ENCODE results near the gene PGLYRP1.

The PGLYRP1 gene

DNA sequence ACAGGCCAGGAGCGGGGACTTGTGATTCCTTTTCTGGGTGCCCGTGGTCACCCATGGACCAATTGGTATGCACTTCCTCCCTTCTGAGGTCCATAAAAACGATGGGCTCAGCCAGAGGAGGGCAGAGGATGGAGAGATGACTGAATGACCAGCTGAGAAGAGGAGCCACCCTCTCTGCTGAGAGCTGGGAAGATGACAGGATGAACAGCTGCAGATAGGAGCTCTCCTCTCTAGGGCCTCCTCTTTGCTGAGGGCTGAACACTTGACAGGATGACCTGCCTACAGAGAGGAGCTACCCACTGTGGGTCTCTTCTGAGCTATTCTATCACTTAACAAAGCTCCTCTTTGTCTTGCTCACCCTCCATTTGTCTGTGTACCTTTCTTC is 13.9 kb upstream of the PGLYRP1 start:
- Histone ChIP-seq H3K4ac (ENCODE audit: low read depth, low read length) (no peak overlapping the region), H3K23ac (ENCODE audit: low read length) (no peak overlapping the region), H2BK120ac (ENCODE audit: insufficient read depth, low read length, poor library complexity) (no peak overlapping the region), H4K8ac (ENCODE audit: low read depth, low read length) (no peak overlapping the region), H3K79me2 (ENCODE audit: control insufficient read depth, insufficient read depth, low read length, poor library complexity) (no peaks in the 10 kb centered on the region), H3K36me3 (ENCODE audit: control insufficient read depth in 1 of 2, insufficient read depth in 2 of 2, low read length in 2 of 2) (no peaks in the 10 kb centered on the region), H3K4me1 (ENCODE audit: control insufficient read depth in 1 of 2, insufficient read depth in 2 of 2, low read length in 2 of 2) (no peaks in the 10 kb centered on the region), H3K79me1 (ENCODE audit: low read length) (no peaks in the 10 kb centered on the region), H2BK12ac (ENCODE audit: low read length) (no peak overlapping the region), H3K9ac (ENCODE audit: low read length) (no peak overlapping the region), H4K91ac (ENCODE audit: low read depth, low read length) (no peak overlapping the region), H3K18ac (ENCODE audit: low read length) (no peak overlapping the region), H4K12ac (ENCODE audit: low read depth, low read length) (no peak overlapping the region), H2AFZ (ENCODE audit: insufficient read depth, low read length, poor library complexity) (no peak overlapping the region), H3K27ac (ENCODE audit: low read depth, low read length) (no peak overlapping the region), H3K4me3 (ENCODE audit: low read depth, low read length) (no peak overlapping the region), H3K4me2 (ENCODE audit: low read length) (no peak overlapping the region), H3K27me3 (ENCODE audit: insufficient read depth, low read length) (peaks cover 6% of the 10 kb centered on the region), H3K9me3 (ENCODE audit: insufficient read depth, low read depth, low read length) (peaks cover 6% of the 10 kb centered on the region), H3K14ac (ENCODE audit: low read length) (no peak overlapping the region), H2AK5ac (ENCODE audit: low read length) (no peak overlapping the region), H2BK5ac (ENCODE audit: low read depth, low read length, poor library complexity) (no peak overlapping the region)
- no peak for DNase-seq
- WGBS (ENCODE audit: extremely low coverage, insufficient coverage, insufficient read length): no CpG with 5 or more reads among the region's 3 CpGs

DNA sequence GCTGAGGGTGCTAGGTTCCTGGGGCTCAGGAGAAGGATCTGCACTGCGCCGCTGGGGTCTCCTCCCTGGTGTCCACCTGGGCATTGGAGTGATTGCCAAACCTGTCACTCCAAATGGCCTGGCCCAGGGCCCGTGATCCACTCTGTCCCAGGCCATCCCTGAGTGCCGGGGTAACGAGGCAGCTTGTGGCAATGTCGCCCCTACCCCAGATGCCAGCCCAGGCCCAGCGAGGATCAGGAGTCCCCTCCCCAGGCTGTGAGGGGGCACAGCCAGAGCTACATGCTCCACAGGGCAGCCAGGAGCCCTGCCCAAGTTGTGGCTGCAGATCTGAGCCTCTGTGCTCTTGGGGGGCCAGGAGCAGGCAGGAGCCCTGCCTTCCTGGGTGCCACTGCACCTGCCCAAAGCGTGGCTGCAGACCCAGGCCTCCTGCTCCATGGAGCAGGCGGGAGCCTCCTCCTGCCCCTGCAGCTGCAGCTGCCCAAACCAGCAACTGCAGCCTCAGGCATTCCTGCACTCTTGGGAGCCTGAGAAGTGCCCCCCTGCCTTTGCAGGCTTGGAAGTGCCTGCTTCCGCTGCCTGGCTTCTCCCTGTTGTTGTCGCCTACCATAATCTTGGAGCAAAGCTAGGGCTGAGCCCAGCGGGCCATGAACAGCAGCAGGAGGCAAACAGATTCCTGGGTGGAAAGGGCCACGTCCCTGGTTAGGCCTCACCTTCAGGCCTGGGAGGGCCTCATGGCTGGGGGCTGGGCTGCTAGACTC is 13.3 kb upstream of the PGLYRP1 start:
- H3K18ac ChIP-seq (ENCODE audit: low read length): no peak overlapping the region
- H3K79me2 ChIP-seq (ENCODE audit: control insufficient read depth, insufficient read depth, low read length, poor library complexity): no peaks in the 10 kb centered on the region
- no peak overlapping the region for H3K4me3 ChIP-seq (ENCODE audit: low read depth, low read length)
- H3K14ac ChIP-seq (ENCODE audit: low read length): no peak overlapping the region
- WGBS (ENCODE audit: extremely low coverage, insufficient coverage, insufficient read length): no CpG with 5 or more reads among the region's 13 CpGs
- H3K4me2 ChIP-seq (ENCODE audit: low read length): no peak overlapping the region
- H4K12ac ChIP-seq (ENCODE audit: low read depth, low read length): no peak overlapping the region
- H3K4me1 ChIP-seq (ENCODE audit: control insufficient read depth in 1 of 2, insufficient read depth in 2 of 2, low read length in 2 of 2): no peaks in the 10 kb centered on the region
- H2AFZ ChIP-seq (ENCODE audit: insufficient read depth, low read length, poor library complexity): no peak overlapping the region
- H3K23ac ChIP-seq (ENCODE audit: low read length): no peak overlapping the region
- H3K9me3 ChIP-seq (ENCODE audit: insufficient read depth, low read depth, low read length): peaks cover 6% of the 10 kb centered on the region
- no peak overlapping the region for H4K91ac ChIP-seq (ENCODE audit: low read depth, low read length)
- H3K79me1 ChIP-seq (ENCODE audit: low read length): no peaks in the 10 kb centered on the region
- H3K9ac ChIP-seq (ENCODE audit: low read length): no peak overlapping the region
- DNase-seq: no peak
- H2BK120ac ChIP-seq (ENCODE audit: insufficient read depth, low read length, poor library complexity): no peak overlapping the region
- H2BK5ac ChIP-seq (ENCODE audit: low read depth, low read length, poor library complexity): no peak overlapping the region
- H3K27me3 ChIP-seq (ENCODE audit: insufficient read depth, low read length): peaks cover 6% of the 10 kb centered on the region
- no peak overlapping the region for H4K8ac ChIP-seq (ENCODE audit: low read depth, low read length)
- H3K27ac ChIP-seq (ENCODE audit: low read depth, low read length): no peak overlapping the region
- no peak overlapping the region for H2BK12ac ChIP-seq (ENCODE audit: low read length)
- no peak overlapping the region for H2AK5ac ChIP-seq (ENCODE audit: low read length)
- no peak overlapping the region for H3K4ac ChIP-seq (ENCODE audit: low read depth, low read length)
- no peaks in the 10 kb centered on the region for H3K36me3 ChIP-seq (ENCODE audit: control insufficient read depth in 1 of 2, insufficient read depth in 2 of 2, low read length in 2 of 2)

- Histone ChIP-seq H3K79me1 (ENCODE audit: low read length) (no peaks in the 10 kb centered on the region), H3K4me2 (ENCODE audit: low read length) (no peak overlapping the region), H2BK120ac (ENCODE audit: insufficient read depth, low read length, poor library complexity) (no peak overlapping the region), H4K91ac (ENCODE audit: low read depth, low read length) (no peak overlapping the region), H3K36me3 (ENCODE audit: control insufficient read depth in 1 of 2, insufficient read depth in 2 of 2, low read length in 2 of 2) (no peaks in the 10 kb centered on the region), H3K27me3 (ENCODE audit: insufficient read depth, low read length) (peaks cover 5% of the 10 kb centered on the region), H3K18ac (ENCODE audit: low read length) (no peak overlapping the region), H3K4ac (ENCODE audit: low read depth, low read length) (no peak overlapping the region), H4K8ac (ENCODE audit: low read depth, low read length) (no peak overlapping the region), H3K14ac (ENCODE audit: low read length) (no peak overlapping the region), H3K4me3 (ENCODE audit: low read depth, low read length) (no peak overlapping the region), H3K79me2 (ENCODE audit: control insufficient read depth, insufficient read depth, low read length, poor library complexity) (no peaks in the 10 kb centered on the region), H3K4me1 (ENCODE audit: control insufficient read depth in 1 of 2, insufficient read depth in 2 of 2, low read length in 2 of 2) (no peaks in the 10 kb centered on the region), H2AK5ac (ENCODE audit: low read length) (no peak overlapping the region), H3K27ac (ENCODE audit: low read depth, low read length) (no peak overlapping the region), H2AFZ (ENCODE audit: insufficient read depth, low read length, poor library complexity) (no peak overlapping the region), H2BK12ac (ENCODE audit: low read length) (no peak overlapping the region), H3K9ac (ENCODE audit: low read length) (no peak overlapping the region), H3K9me3 (ENCODE audit: insufficient read depth, low read depth, low read length) (peaks cover 6% of the 10 kb centered on the region), H3K23ac (ENCODE audit: low read length) (no peak overlapping the region), H2BK5ac (ENCODE audit: low read depth, low read length, poor library complexity) (no peak overlapping the region), H4K12ac (ENCODE audit: low read depth, low read length) (no peak overlapping the region)
- no peak for DNase-seq
- no CpG with 5 or more reads among the region's 6 CpGs for WGBS (ENCODE audit: extremely low coverage, insufficient coverage, insufficient read length)
Measured at GRCh38 chr19:46035546-46035945, 12.7 kb upstream of the PGLYRP1 start.

DNA sequence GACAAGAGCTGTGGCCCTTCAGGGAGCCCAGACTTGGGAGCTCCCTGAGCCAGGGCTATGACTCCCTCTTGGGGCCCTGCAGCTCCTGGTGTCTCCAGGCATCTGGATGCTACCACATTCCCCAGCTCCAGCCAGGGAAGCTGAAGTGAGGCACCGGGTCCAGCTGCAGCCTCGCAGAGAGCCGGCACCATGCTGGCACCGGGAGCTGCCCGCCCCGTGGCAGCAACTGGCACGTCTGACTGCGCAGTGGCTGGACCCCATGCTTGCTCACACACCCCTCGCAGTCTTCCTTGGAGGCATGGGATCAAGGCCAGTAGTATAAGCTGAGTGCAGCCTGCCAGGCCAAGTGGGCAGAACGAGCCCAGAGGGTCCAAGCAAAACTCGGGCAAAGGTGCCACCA is 10.5 kb upstream of the PGLYRP1 start:
- H4K91ac ChIP-seq (ENCODE audit: low read depth, low read length): no peak overlapping the region
- H3K27ac ChIP-seq (ENCODE audit: low read depth, low read length): no peak overlapping the region
- no peaks in the 10 kb centered on the region for H3K4me1 ChIP-seq (ENCODE audit: control insufficient read depth in 1 of 2, insufficient read depth in 2 of 2, low read length in 2 of 2)
- no peak overlapping the region for H3K14ac ChIP-seq (ENCODE audit: low read length)
- no peak for DNase-seq
- no peak overlapping the region for H2AK5ac ChIP-seq (ENCODE audit: low read length)
- no peak overlapping the region for H2BK5ac ChIP-seq (ENCODE audit: low read depth, low read length, poor library complexity)
- WGBS (ENCODE audit: extremely low coverage, insufficient coverage, insufficient read length): no CpG with 5 or more reads among the region's 11 CpGs
- H4K8ac ChIP-seq (ENCODE audit: low read depth, low read length): no peak overlapping the region
- no peaks in the 10 kb centered on the region for H3K79me2 ChIP-seq (ENCODE audit: control insufficient read depth, insufficient read depth, low read length, poor library complexity)
- H3K4me2 ChIP-seq (ENCODE audit: low read length): no peak overlapping the region
- H3K9ac ChIP-seq (ENCODE audit: low read length): no peak overlapping the region
- no peak overlapping the region for H2BK120ac ChIP-seq (ENCODE audit: insufficient read depth, low read length, poor library complexity)
- H3K23ac ChIP-seq (ENCODE audit: low read length): no peak overlapping the region
- peaks cover 6% of the 10 kb centered on the region for H3K9me3 ChIP-seq (ENCODE audit: insufficient read depth, low read depth, low read length)
- no peak overlapping the region for H3K4ac ChIP-seq (ENCODE audit: low read depth, low read length)
- no peak overlapping the region for H3K18ac ChIP-seq (ENCODE audit: low read length)
- no peak overlapping the region for H2AFZ ChIP-seq (ENCODE audit: insufficient read depth, low read length, poor library complexity)
- H2BK12ac ChIP-seq (ENCODE audit: low read length): no peak overlapping the region
- H3K79me1 ChIP-seq (ENCODE audit: low read length): no peaks in the 10 kb centered on the region
- H4K12ac ChIP-seq (ENCODE audit: low read depth, low read length): no peak overlapping the region
- H3K4me3 ChIP-seq (ENCODE audit: low read depth, low read length): no peak overlapping the region
- H3K36me3 ChIP-seq (ENCODE audit: control insufficient read depth in 1 of 2, insufficient read depth in 2 of 2, low read length in 2 of 2): no peaks in the 10 kb centered on the region
- peaks cover 2% of the 10 kb centered on the region for H3K27me3 ChIP-seq (ENCODE audit: insufficient read depth, low read length)
